ENCODE results near the gene ARMCX2.
A peak's percentile ranks its signal among the peaks of the same experiment; 100 is the strongest.

The ARMCX2 gene

GRCh38 chrX:101617211-101618191 lies 42.1 kb downstream of the ARMCX2 start, which contains the start of gene ARMCX6:
TSS of gene ARMCX6 (minus strand) at chrX:101618000. CDS start at chrX:101616620, 1,380 bp downstream.
- CTCF ChIA-PET, result no interaction called here
- peak; percentile 42 for TF ChIP-seq CTCF (conservative IDR thresholded peaks at IDR 0.05; ENCODE audit: low read depth)
- H3K27ac ChIP-seq, result peak within 1 kb of the TSS; percentile 56
- DNase-seq (ENCODE audit: low spot score), result peak; percentile 49
- POLR2A ChIA-PET (ENCODE audit: low non-redundant PET), result no interaction called here

- POLR2A ChIA-PET (ENCODE audit: low non-redundant PET), result no interaction called here
- no peak for TF ChIP-seq CTCF (conservative IDR thresholded peaks at IDR 0.05; ENCODE audit: low read depth)
- DNase-seq (ENCODE audit: low spot score), result no peak
- no peak overlapping the region for H3K27ac ChIP-seq
- CTCF ChIA-PET, result no interaction called here
These were observed 53.9 kb downstream of the ARMCX2 start for GRCh38 chrX:101605728-101606127.

Data from RWPE1 (cell line).